Heart left ventricle (tissue), 13 donors: ENCODE results near the gene TMEM229B.

ENCODE experiments used
- CTCF ChIP-seq, 12 donors: fragments of 200-600 bp; sonication (generic) in 4 of 12; IDR thresholded peaks; one replicate each; pipeline versions ENCODE4 v1.5.0 to v1.8.0; 2018 to 2022; ENCODE audit warnings: antibody characterized with exemption in 12 of 12, mild to moderate bottlenecking in 5 of 12
- POLR2A ChIP-seq, 2 donors: fragments of 450-650 bp; IDR thresholded peaks; one replicate each; pipeline ENCODE4 v1.6.1; 2017; ENCODE audit warnings: antibody characterized with exemption in 2 of 2, mild to moderate bottlenecking in 2 of 2, moderate library complexity in 2 of 2
- donor health status: ischemic (EF 13 %, LVEDD 7.1; RV severe dilation, severe dysfunction).
- donor health status: DM: no; HTN: yes; CAD: no.
- donor health status: DM: no; HTN: no; CAD: no.
- donor health status: ischemic (EF 25% LVEDD 6.9; RV normal size, moderate dysfunction).
- donor health status: ischemic (EF 25% LVEDD 5.7; RV mildly dilated, moderate dysfunction).
- donor health status: ischemic (EF 35%, LVEDD 5.7; RV mildly dilated, moderate dysfunction).
- donor health status: nonischemic (EF 11% LVEDD 7.7; RV severe dilation, severe dysfunction).
- donor health status: DM: yes; HTN: yes; CAD: no.
- donor health status: PGD.
- donor health status: ischemic (EF 29% LVEDD 5.4; RV normal size, mild dysfunction).
- donor health status: nonischemic (EF 23%, LVEDD 6.1; RV moderate dilation, normal function).

DNA sequence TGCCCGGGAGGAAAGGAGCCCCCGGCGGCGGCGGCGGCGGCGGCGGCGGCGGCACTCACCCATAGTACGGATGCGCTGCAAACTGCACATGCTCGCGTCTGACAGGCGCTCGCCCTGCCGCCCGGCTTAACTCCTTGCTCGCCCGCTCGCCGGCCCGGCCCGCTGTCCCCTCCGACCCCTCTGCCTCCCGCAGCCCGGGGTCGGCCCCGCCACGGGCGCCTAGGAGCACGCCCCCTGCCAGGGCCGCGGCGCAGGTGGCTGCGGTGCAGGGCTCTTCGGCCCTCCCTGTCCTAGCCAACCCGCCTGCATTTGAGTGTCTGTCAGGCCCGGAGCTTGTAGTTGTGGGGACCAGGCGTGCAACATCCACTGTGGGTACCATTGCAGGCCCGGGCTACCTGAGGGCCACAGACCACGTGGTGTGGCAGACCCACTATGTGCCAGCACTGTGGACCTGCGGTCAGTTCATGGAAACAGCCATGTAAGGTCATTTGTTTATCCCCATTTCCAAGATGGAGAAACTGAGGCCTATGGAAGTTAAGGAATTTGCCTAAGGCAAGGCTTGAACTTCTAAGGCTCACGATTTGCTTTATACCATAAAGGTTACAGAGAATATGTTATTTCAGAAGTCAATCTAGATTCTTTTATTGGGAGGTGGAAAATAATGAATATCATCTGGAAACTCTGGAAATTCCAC, 27.0 kb upstream of the TMEM229B start:
- TF ChIP-seq CTCF (IDR thresholded peaks at IDR 0.05) (no peak), POLR2A (IDR thresholded peaks at IDR 0.05) (no peak)
